Measurements from ENCODE around the gene KLHL6. TPM values are rescaled to one million over a fixed set of nuclear protein-coding genes. Genes with fewer than 3 reads are reported as not detected.

KLHL6 gene
- total RNA-seq, 1 donor = 24.9 TPM

DNA sequence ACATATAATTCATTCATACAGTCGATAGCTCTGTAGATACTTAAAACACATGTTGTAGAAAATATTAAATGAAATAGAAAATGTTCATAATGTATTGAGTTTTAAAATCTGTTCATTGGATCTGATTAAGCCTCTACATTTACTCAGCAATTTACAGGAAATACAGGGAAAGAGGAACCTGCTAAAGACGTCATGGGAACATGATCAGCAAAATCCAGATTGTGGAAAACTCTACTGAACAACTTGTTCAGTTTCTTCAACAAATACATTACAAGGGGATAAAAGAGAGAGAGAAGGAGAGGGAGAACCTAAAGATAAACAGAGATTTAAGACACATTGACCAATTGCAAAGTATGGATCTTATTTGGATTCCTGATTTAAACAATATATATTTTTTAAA, 46.7 kb downstream of the KLHL6 start:
- Histone ChIP-seq H3K27me3 (ENCODE audit: insufficient read depth, low read length) (no peaks in the 10 kb centered on the region), H3K4me3 (ENCODE audit: low read length) (no peak overlapping the region), H3K4me1 (ENCODE audit: insufficient read depth, low read length) (peaks cover 25% of the 10 kb centered on the region), H3K9me3 (ENCODE audit: low read depth, low read length) (no peaks in the 10 kb centered on the region)

DNA sequence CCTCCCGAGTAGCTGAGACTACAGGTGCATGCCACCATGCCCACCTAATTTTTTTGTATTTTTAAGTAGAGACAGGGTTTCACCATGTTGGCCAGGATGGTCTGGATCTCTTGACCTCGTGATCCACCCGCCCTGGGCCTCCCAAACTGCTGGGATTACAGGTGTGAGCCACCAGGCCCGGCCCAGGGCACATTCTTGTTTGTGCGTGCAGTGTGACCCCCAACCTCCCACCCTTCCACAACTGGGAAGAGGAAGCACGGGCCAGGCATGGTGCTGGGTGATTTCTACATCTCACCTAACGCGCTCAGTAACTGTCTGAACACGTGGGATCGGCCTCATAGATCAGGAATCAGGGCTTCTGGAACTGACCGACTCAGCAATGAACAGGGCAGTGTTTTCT, 48.0 kb downstream of the KLHL6 start:
- Histone ChIP-seq H3K4me1 (ENCODE audit: insufficient read depth, low read length) (peaks cover 15% of the 10 kb centered on the region), H3K9me3 (ENCODE audit: low read depth, low read length) (no peaks in the 10 kb centered on the region), H3K27me3 (ENCODE audit: insufficient read depth, low read length) (no peaks in the 10 kb centered on the region), H3K4me3 (ENCODE audit: low read length) (no peak overlapping the region)

DNA sequence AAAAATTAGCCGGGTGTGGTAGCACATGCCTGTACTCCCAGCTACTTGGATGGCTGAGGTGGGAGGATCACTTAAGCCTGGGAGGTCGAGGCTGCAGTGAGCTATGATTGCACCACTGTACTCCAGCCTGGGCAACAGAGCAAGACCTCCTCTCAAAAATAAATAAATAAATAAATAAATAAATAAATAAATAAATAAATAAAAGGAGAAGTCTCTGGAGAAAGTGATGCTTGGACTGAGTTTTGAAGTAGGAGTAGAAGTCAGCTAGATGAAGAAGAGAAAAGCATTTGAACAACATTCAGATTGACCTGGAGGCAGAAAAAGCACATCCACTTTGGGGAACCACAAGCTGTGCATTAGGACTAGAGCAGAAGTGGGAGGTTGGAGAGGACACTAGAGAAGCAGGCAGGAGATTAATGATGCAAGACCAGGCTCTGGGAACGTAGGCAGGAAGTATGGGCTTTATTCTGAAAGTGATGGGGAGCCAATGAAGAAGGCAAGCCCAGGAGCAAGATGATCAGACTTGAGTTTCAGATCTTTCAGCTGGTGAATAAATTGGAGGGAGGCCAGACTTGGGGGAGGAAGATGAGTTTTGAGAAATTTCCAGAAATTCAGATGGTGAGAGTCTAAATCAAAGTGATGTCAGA, 48.7 kb downstream of the KLHL6 start:
- H3K4me1 ChIP-seq (ENCODE audit: insufficient read depth, low read length) = peaks cover 9% of the 10 kb centered on the region
- H3K27me3 ChIP-seq (ENCODE audit: insufficient read depth, low read length) = no peaks in the 10 kb centered on the region
- H3K4me3 ChIP-seq (ENCODE audit: low read length) = no peak overlapping the region
- no peaks in the 10 kb centered on the region for H3K9me3 ChIP-seq (ENCODE audit: low read depth, low read length)

DNA sequence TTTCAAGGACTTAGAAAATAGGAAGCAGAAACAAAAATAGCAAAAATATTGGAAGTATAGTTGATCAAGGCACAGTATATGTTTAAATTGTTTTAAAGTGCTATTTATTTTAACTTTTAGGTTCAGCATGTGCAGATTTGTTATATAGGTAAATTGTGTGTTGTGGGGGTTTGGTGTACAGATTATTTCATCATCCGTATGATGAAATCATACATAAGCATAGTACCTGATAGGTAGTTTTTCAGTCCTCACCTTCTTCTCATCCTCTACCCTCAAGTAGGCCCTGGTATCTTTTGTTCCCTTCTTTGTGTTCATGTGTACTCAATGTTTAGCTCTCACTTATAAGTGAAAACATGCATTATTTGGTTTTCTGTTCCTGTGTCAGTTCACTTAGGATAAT, 50.9 kb downstream of the KLHL6 start:
- H3K9me3 ChIP-seq (ENCODE audit: low read depth, low read length) = no peaks in the 10 kb centered on the region
- H3K4me3 ChIP-seq (ENCODE audit: low read length) = no peak overlapping the region
- H3K27me3 ChIP-seq (ENCODE audit: insufficient read depth, low read length) = no peaks in the 10 kb centered on the region
- H3K4me1 ChIP-seq (ENCODE audit: insufficient read depth, low read length) = peaks cover 5% of the 10 kb centered on the region

DNA sequence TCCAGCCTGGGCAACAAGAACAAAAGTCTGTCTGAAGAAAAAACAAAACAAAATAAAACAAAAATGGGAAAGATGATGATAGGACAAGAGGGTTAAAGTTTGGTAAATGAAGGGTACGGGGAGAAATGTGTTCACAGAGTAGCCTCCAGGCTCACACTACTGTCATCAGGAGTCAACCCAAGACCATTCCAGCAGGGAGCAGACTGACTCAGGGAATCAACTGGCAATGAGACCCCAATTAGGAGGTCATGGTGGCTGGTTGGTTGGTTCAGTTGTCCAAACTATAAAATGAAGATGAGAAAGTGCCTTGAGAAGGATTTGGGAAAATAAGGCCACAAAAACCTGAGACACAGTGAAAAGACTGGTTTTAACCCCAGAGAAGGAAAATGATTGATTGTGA, 51.8 kb downstream of the KLHL6 start:
- H3K9me3 ChIP-seq (ENCODE audit: low read depth, low read length) = no peaks in the 10 kb centered on the region
- H3K4me3 ChIP-seq (ENCODE audit: low read length) = no peak overlapping the region
- no peaks in the 10 kb centered on the region for H3K27me3 ChIP-seq (ENCODE audit: insufficient read depth, low read length)
- H3K4me1 ChIP-seq (ENCODE audit: insufficient read depth, low read length) = peaks cover 5% of the 10 kb centered on the region

DNA sequence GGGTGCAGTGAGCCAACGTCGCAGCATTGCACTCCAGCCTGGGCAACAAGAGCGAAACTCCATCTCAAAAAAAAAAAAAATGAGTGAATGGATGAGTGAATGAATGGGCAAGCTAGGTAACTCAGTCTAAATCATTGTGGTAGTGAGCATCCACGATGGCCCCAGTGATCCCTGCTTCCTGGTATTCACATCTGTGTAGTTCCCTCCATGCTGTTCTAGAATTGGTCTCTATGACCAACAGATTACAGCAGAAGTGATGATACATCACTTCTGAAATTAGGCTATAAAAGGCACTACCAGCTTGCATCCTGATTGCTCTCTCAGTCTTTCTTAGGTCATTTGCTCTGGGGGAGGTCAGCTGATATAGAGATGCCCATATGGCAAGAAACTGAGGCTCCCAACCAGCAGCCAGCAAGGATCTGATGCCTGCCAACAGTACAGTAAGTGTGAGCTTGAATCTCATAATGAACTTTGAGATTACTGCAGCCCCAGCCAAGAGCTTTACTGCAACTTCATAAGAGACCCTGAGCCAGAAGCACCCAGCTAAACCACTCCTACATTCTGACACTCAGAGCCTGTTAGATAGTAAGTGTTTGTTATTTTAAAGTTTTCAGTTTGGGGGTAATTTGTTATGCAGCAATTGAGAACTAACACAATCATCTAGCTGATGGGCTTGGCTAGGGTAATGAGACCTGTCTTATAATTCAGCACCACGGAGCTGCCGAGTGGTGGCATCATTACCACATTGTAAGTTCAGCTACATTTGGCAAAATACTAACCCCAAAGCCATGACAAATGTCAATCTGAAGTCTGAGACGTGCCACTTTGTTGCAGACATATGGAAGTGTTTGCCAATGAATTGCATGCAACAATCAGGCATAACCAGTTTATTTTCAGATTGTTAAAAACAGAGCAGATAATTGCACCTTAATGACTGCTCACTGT, 53.0 kb downstream of the KLHL6 start:
- no peaks in the 10 kb centered on the region for H3K27me3 ChIP-seq (ENCODE audit: insufficient read depth, low read length)

DNA sequence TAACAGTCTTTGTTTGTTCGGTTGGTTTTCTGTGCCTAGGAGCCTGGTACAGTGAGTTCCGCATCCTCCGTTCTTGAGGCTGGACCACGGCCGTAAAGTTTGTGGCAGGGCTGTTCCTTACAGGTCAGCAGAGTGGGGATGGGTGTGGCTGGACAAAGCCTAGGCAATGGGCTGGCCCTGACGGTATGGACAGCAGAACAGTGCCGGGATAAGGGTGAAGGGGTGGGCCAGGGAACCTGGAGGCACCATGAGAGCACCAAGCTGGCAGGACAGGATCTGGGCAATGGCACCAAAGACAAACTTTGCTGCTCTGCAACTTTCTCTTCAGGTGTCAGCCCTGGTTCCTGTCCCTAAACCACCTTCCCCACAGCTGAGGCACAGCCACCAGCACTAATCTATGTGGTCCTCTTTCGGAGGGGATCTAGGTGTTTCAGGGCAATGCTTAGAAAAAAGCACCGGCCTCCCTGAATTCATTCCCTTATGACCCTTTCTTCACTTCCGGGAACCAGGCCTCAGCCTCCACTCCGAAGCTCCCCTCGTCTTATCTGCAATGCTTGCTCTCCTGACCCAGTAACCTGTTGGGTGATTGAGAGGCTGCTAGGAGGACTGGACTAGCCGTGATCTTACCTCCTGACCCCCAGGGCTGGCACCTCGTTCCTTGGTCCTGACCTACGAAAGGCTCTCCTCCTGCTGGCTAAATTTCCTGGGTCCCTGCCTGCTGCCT, 54.4 kb downstream of the KLHL6 start:
- no peaks in the 10 kb centered on the region for H3K9me3 ChIP-seq (ENCODE audit: low read depth, low read length)
- no peaks in the 10 kb centered on the region for H3K27me3 ChIP-seq (ENCODE audit: insufficient read depth, low read length)
- H3K4me3 ChIP-seq (ENCODE audit: low read length) = no peak overlapping the region
- no peaks in the 10 kb centered on the region for H3K4me1 ChIP-seq (ENCODE audit: insufficient read depth, low read length)

More for the DNA sequence above, 53.0 kb downstream of the KLHL6 start:
- Histone ChIP-seq H3K4me3 (ENCODE audit: low read length) (no peak overlapping the region), H3K9me3 (ENCODE audit: low read depth, low read length) (no peaks in the 10 kb centered on the region), H3K4me1 (ENCODE audit: insufficient read depth, low read length) (peaks cover 5% of the 10 kb centered on the region)

DNA sequence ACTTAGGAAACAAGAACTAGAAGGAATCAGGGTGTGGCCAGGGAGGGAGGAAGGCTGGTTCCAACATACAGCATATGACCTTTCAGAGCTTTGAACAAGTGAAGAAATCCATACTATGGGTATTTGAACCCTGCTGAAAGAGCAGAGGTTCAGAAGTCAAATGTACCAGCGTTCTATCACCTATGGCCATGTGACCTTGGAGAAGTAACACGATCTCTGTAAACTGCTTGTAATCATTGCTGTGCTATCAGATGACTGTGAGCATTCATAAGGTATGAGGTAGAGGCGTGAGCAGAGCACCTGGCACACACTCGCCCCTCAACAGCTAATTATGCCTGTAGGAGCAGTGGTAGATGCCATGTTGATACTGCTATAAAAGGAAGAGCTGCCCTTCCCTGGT, 55.2 kb downstream of the KLHL6 start:
- Histone ChIP-seq H3K4me3 (ENCODE audit: low read length) (no peak overlapping the region), H3K27me3 (ENCODE audit: insufficient read depth, low read length) (no peaks in the 10 kb centered on the region), H3K9me3 (ENCODE audit: low read depth, low read length) (no peaks in the 10 kb centered on the region), H3K4me1 (ENCODE audit: insufficient read depth, low read length) (no peaks in the 10 kb centered on the region)

DNA sequence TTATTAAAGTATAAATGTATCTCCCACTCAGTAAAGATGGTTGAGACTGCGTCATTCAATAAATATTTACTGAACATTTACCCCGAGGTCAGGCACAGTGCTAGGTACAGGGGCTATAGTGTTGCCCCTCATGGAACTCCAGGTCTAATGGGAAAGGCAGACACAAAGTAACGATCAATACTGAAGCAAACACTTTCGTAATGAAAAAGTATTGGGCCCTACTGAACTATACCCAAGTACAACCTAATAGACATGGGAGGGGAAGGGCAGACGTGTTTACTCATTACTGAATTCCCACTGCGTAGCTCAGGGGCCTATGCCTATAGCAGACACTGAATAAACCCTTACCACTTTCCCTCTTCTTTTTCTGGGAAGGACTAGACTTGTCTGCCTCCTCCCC, 56.9 kb downstream of the KLHL6 start:
- Histone ChIP-seq H3K4me1 (ENCODE audit: insufficient read depth, low read length) (no peaks in the 10 kb centered on the region), H3K4me3 (ENCODE audit: low read length) (no peak overlapping the region), H3K27me3 (ENCODE audit: insufficient read depth, low read length) (no peaks in the 10 kb centered on the region), H3K9me3 (ENCODE audit: low read depth, low read length) (no peaks in the 10 kb centered on the region)

DNA sequence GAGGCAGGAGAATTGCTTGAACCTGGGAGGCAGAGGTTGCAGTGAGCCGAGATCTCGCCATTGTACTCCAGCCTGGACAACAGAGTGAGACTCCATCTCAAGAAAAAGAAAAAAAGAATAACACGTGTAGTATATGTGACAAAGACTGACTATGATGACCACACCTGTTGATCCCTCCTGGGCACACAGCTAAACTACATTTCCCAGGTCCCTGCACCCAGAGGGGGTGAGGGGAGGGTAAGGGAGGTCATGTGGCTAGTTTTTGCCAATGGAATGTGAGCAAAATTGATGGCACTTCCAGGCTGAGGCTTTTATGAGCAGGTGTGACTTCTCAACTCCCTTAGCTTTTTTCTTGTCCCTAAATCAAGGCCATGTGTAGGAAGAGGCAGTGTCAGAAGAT, 58.2 kb downstream of the KLHL6 start:
- Histone ChIP-seq H3K4me3 (ENCODE audit: low read length) (no peak overlapping the region), H3K27me3 (ENCODE audit: insufficient read depth, low read length) (no peaks in the 10 kb centered on the region), H3K9me3 (ENCODE audit: low read depth, low read length) (no peaks in the 10 kb centered on the region), H3K4me1 (ENCODE audit: insufficient read depth, low read length) (no peaks in the 10 kb centered on the region)

DNA sequence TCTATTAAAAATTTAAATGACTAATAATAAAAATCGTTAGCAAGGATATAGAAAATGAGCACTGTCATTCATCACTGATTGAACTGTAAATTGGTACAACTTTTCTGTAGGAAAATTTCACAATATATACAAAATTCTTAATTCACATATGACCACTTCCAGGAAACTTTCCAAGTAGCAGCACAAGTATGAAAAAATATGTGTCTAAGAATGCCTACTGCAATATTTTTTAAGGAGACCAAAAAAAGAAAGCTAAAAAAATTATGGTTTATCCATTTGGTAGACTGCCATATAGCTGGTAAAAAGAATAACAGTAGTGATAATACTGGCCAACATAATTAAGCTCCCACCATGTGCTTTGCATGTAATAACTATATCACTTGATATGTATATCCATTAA, 59.2 kb downstream of the KLHL6 start:
- Histone ChIP-seq H3K4me1 (ENCODE audit: insufficient read depth, low read length) (no peaks in the 10 kb centered on the region), H3K9me3 (ENCODE audit: low read depth, low read length) (no peaks in the 10 kb centered on the region), H3K27me3 (ENCODE audit: insufficient read depth, low read length) (no peaks in the 10 kb centered on the region), H3K4me3 (ENCODE audit: low read length) (no peak overlapping the region)

DNA sequence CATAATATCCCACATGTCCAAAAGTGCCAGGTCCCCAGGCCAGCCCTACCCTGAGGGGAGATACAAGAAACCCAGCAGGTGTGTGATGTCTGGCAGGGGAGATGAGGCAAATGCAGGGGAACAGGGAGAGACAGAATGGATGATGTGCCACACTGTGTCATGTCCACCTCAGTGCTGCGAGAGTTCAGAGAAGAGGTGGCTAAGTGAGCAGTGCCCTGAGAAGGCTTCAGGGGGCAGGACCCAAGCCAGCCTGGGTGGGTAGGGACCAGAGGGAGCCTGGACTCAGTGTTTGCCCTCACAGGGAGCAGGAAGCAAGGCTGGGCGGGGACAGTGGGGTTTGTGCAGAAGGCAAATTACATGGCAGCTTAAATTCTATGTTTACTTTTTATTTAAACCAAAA, 61.2 kb downstream of the KLHL6 start:
- Histone ChIP-seq H3K4me3 (ENCODE audit: low read length) (no peak overlapping the region), H3K9me3 (ENCODE audit: low read depth, low read length) (no peaks in the 10 kb centered on the region)

DNA sequence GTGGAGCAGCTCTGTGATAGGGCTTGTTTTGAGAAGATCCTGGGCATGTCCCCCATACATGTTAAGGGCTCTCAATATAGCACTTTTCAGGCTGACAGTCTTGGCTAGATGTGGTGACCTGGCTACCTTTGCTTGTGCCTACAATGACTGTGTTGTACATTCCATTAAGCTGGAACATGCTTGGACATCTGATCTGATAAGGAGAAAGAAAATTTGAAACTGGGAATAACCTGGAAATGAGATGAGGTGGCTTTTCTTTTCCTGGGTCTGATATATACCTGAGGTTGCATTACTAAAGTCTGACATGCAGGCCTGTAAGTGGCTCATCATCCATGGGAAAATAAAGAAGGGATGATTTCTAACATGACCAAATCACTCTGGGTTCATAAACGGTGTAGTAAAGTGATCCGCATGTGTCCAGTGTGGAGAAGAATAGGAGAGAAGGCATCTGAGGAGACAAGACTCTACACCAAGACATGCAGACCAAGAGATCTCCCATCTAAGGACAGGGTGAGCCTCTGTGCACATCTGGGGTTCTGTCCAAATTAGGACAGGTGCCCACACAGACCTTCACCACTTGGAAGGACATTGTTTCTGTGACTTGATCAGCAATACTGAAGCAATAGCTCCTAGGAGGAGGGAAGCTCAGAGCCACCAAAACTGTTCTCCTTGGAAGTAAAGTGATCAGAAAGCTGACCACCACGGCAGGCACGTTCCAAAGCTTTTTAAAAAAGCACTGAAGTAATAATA, 62.0 kb downstream of the KLHL6 start:
- Histone ChIP-seq H3K9me3 (ENCODE audit: low read depth, low read length) (no peaks in the 10 kb centered on the region), H3K4me3 (ENCODE audit: low read length) (no peak overlapping the region), H3K4me1 (ENCODE audit: insufficient read depth, low read length) (no peaks in the 10 kb centered on the region), H3K27me3 (ENCODE audit: insufficient read depth, low read length) (no peaks in the 10 kb centered on the region)

More for the DNA sequence above, 61.2 kb downstream of the KLHL6 start:
- no peaks in the 10 kb centered on the region for H3K27me3 ChIP-seq (ENCODE audit: insufficient read depth, low read length)
- H3K4me1 ChIP-seq (ENCODE audit: insufficient read depth, low read length) = no peaks in the 10 kb centered on the region

DNA sequence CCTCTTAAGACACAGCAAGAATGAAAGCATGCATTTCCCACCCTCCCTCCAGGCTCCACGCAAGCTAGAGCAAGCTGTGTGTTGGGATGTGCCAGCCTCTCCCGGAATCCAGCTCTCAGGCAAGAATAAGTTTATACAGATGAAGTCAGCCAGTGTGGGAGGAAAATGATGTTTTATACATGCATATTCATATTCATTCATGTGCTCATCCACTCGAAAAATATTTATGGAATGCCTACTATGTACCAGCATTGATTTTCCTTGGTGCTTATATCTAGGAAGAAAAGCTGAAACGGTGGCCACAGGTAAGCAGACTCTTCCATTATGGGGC, 62.7 kb downstream of the KLHL6 start:
- no peak overlapping the region for H3K4me3 ChIP-seq (ENCODE audit: low read length)
- no peaks in the 10 kb centered on the region for H3K9me3 ChIP-seq (ENCODE audit: low read depth, low read length)
- H3K27me3 ChIP-seq (ENCODE audit: insufficient read depth, low read length) = no peaks in the 10 kb centered on the region
- H3K4me1 ChIP-seq (ENCODE audit: insufficient read depth, low read length) = no peaks in the 10 kb centered on the region

Data from mononuclear cell (primary cell).